Mucosa of rectum (tissue), 2 donors: ENCODE data around the gene GDAP2.

Source experiments
- H3K27ac ChIP-seq, 2 donors: one replicate each; pipeline ENCODE4 v1.7.0; 2013; ENCODE audit warnings: inconsistent platforms in 2 of 2, low read depth in 2 of 2, low read length in 2 of 2
- H3K27me3 ChIP-seq, 2 donors: one replicate each; pipeline ENCODE4 v1.7.0; 2013; ENCODE audit warnings: low read length in 2 of 2; ENCODE audit not compliant: control insufficient read depth in 2 of 2, insufficient read depth in 2 of 2
- H3K36me3 ChIP-seq, 2 donors: one replicate each; pipeline ENCODE4 v1.7.0; 2013; ENCODE audit warnings: low read length in 2 of 2; ENCODE audit not compliant: control insufficient read depth in 2 of 2, insufficient read depth in 2 of 2
- H3K4me1 ChIP-seq, 2 donors: one replicate each; pipeline ENCODE4 v1.7.0; 2013; ENCODE audit warnings: low read length in 2 of 2, mild to moderate bottlenecking in 1 of 2; ENCODE audit not compliant: control insufficient read depth in 2 of 2, insufficient read depth in 2 of 2
- H3K4me3 ChIP-seq, 2 donors: one replicate each; pipeline ENCODE4 v1.7.0; 2013; ENCODE audit warnings: low read length in 2 of 2
- H3K9ac ChIP-seq, 2 donors: one replicate each; pipeline ENCODE4 v1.7.0; 2013; ENCODE audit warnings: low read length in 2 of 2, low read depth in 1 of 2, mild to moderate bottlenecking in 1 of 2
- H3K9me3 ChIP-seq, 2 donors: one replicate each; pipeline ENCODE4 v1.7.0; 2013; ENCODE audit warnings: low read length in 2 of 2; ENCODE audit not compliant: control insufficient read depth in 2 of 2
- donor health status: healthy.
- donor health status: Normal muscosa, but diverticular disease.

The GDAP2 gene

GRCh38 chr1:117929343-117930172 lies at the start of gene GDAP2, which contains the start of gene WDR3:
Gene GDAP2, minus strand, starts transcription at chr1:117929621. Its CDS starts 9,264 bp downstream, at chr1:117920357.
Gene WDR3, plus strand, starts transcription at chr1:117929739. Its CDS starts 3,581 bp downstream, at chr1:117933320.
- Histone ChIP-seq H3K36me3 (peaks cover 6 to 8% of the 10 kb centered on the region in 2 donors), H3K9me3 (no peaks in the 10 kb centered on the region), H3K4me3 (peak within 1 kb of the TSS; percentile 72 to 90), H3K4me1 (peaks cover 10 to 13% of the 10 kb centered on the region in 2 donors), H3K27ac (peak within 1 kb of the TSS; percentile 84 to 88), H3K27me3 (no peaks in the 10 kb centered on the region), H3K9ac (peak within 1 kb of the TSS; percentile 80 to 82)

DNA sequence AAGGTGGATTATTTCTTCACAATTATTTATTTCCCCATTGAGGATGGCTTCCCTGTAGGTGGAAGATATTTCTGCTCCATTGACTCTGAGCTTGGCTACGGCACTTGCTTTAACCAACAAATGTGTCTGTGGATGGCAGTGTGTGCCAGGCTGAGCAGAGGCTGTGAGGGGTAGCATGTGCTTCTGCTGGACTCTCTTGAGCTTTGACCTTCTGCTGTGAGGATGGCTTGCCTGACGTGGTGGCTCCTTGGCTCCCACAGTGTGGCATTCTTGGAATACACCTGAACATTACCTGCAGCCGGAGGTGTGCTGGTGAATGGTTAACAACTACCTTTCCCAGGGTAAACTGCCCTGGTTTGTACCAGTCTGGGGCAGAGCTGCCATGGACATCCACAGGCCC lies 47.0 kb upstream of the GDAP2 start:
- Histone ChIP-seq H3K4me1 (no peaks in the 10 kb centered on the region), H3K27me3 (no peaks in the 10 kb centered on the region), H3K9me3 (no peaks in the 10 kb centered on the region), H3K4me3 (no peak overlapping the region), H3K9ac (no peak overlapping the region), H3K36me3 (no peaks in the 10 kb centered on the region), H3K27ac (no peak overlapping the region)

DNA sequence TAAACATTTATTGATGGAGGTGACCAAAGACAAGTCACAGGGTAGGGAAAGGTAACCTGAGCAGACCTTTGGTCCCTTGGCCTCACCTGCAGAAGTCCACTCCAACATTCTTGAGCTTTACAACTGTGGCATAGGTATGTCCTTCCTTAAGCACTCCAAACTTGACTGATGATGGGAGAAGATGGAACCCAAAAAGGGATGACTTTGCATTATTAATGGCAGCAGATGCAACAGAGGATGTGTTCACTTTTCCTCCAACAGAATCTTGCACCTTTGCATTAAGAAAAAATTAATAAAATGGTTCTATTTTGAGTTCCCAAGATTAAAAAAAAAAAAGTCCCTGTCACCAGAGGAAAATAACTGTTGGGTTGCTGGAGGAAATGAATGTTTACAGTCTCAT lies 42.4 kb upstream of the GDAP2 start:
- no peak overlapping the region for H3K27ac ChIP-seq
- no peak overlapping the region for H3K4me3 ChIP-seq
- no peaks in the 10 kb centered on the region for H3K9me3 ChIP-seq
- no peaks in the 10 kb centered on the region for H3K4me1 ChIP-seq
- H3K36me3 ChIP-seq = no peaks in the 10 kb centered on the region
- H3K27me3 ChIP-seq = no peaks in the 10 kb centered on the region
- H3K9ac ChIP-seq = no peak overlapping the region

GRCh38 chr1:117970252-117970651 lies 40.8 kb upstream of the GDAP2 start:
- Histone ChIP-seq H3K9ac (no peak overlapping the region), H3K4me3 (no peak overlapping the region), H3K27ac (no peak overlapping the region)

DNA sequence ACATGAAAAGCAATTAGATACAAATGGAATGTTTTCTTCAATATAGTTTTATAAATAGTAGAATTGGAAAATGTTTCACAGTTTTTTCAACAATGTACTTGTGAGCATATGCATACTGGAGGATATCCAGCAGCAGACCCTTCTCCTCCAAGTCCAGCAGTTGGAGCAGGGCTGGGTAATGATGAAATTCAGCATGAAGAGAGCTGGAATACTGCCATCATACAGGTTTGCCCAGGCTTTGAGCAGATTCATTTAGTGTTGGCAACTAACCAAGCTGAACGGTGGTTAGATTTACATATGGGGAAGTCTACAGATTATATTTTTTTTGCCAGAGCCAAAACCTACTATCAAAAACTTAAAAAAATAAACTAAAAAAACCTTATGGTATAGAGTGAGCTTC lies 38.5 kb upstream of the GDAP2 start:
- H3K27ac ChIP-seq = no peak overlapping the region
- no peaks in the 10 kb centered on the region for H3K4me1 ChIP-seq
- no peaks in the 10 kb centered on the region for H3K27me3 ChIP-seq
- no peaks in the 10 kb centered on the region for H3K9me3 ChIP-seq
- no peak overlapping the region for H3K4me3 ChIP-seq
- H3K36me3 ChIP-seq = no peaks in the 10 kb centered on the region
- no peak overlapping the region for H3K9ac ChIP-seq

More at GRCh38 chr1:117970252-117970651, 40.8 kb upstream of the GDAP2 start:
- Histone ChIP-seq H3K4me1 (no peaks in the 10 kb centered on the region), H3K27me3 (no peaks in the 10 kb centered on the region), H3K9me3 (no peaks in the 10 kb centered on the region), H3K36me3 (no peaks in the 10 kb centered on the region)

- no peak overlapping the region for H3K9ac ChIP-seq
- H3K27ac ChIP-seq = no peak overlapping the region
- no peak overlapping the region for H3K4me3 ChIP-seq
- H3K9me3 ChIP-seq = no peaks in the 10 kb centered on the region
- no peaks in the 10 kb centered on the region for H3K27me3 ChIP-seq
- H3K36me3 ChIP-seq = no peaks in the 10 kb centered on the region
- H3K4me1 ChIP-seq = no peaks in the 10 kb centered on the region
Measured at GRCh38 chr1:117967477-117967876, 38.1 kb upstream of the GDAP2 start.

GRCh38 chr1:117964290-117965038 lies 35.0 kb upstream of the GDAP2 start:
- H3K27me3 ChIP-seq = no peaks in the 10 kb centered on the region
- no peaks in the 10 kb centered on the region for H3K9me3 ChIP-seq
- H3K4me3 ChIP-seq = no peak overlapping the region
- peaks cover under 1 to 3% of the 10 kb centered on the region in 2 donors for H3K36me3 ChIP-seq
- no peaks in the 10 kb centered on the region for H3K4me1 ChIP-seq
- H3K9ac ChIP-seq = no peak overlapping the region
- no peak overlapping the region for H3K27ac ChIP-seq

DNA sequence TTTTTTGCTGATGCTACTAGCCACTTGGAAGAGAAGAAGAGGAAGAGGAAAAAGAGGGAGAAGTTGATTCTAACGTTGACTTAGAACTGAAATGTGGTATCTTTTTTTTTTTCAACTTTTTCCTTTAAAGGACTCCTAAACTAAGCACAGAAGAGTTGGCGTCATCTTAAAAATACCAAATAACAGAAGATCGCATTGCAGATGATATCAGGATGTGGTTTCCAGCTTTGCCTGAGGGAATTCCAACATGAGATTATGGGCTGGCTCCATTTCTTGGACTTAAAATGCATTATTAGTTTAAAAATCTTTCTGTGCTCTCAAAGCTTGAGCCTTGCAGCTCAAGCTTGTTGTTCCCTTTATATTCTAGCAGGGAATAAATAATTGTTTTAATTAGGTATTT lies 29.9 kb upstream of the GDAP2 start:
- no peaks in the 10 kb centered on the region for H3K9me3 ChIP-seq
- H3K36me3 ChIP-seq = peaks cover 30 to 31% of the 10 kb centered on the region in 2 donors

GRCh38 chr1:117952386-117952785 lies 23.0 kb upstream of the GDAP2 start:
- H3K9me3 ChIP-seq = no peaks in the 10 kb centered on the region
- no peaks in the 10 kb centered on the region for H3K4me1 ChIP-seq
- H3K9ac ChIP-seq = no peak overlapping the region
- no peak overlapping the region for H3K27ac ChIP-seq
- H3K4me3 ChIP-seq = no peak overlapping the region
- H3K27me3 ChIP-seq = no peaks in the 10 kb centered on the region
- H3K36me3 ChIP-seq = peaks cover 67 to 72% of the 10 kb centered on the region in 2 donors

More for the DNA sequence above, 29.9 kb upstream of the GDAP2 start:
- no peak overlapping the region for H3K9ac ChIP-seq
- no peak overlapping the region for H3K4me3 ChIP-seq
- no peak overlapping the region for H3K27ac ChIP-seq
- H3K27me3 ChIP-seq = no peaks in the 10 kb centered on the region
- H3K4me1 ChIP-seq = no peaks in the 10 kb centered on the region

- Histone ChIP-seq H3K27ac (no peak overlapping the region), H3K9me3 (no peaks in the 10 kb centered on the region), H3K9ac (no peak overlapping the region), H3K4me1 (no peaks in the 10 kb centered on the region), H3K4me3 (no peak overlapping the region), H3K36me3 (peaks cover 58 to 76% of the 10 kb centered on the region in 2 donors), H3K27me3 (no peaks in the 10 kb centered on the region)
Measured at GRCh38 chr1:117942293-117942692, 12.9 kb upstream of the GDAP2 start.
